Left lobe of liver (tissue), 2 donors: ENCODE results near the gene MACROD1. TPM values are rescaled to one million over a fixed set of nuclear protein-coding genes. Genes with fewer than 3 reads are reported as not detected.

Experiments used
- ATAC-seq: fragments of 200-7000 bp; cut with Tn5 transposase; one replicate; pipeline ENCODE4 v1.9.1; 2020; ENCODE audit warnings: mild to moderate bottlenecking, moderate library complexity
- DNase-seq: peaks from one replicate; pipeline ENCODE4 v3.0.0-alpha.2; 2020; ENCODE audit warnings: low spot score
- total RNA-seq: library from RNA; stranded (reverse); gene quantifications from one replicate; pipeline ENCODE4 v1.2.1, GENCODE V29; 2021
- donor health status: DM: no; HTN: no; CAD: no; lungs with moderate emphysema.
- donor health status: DM: no; HTN: yes; CAD: no.

The MACROD1 gene
- total RNA-seq, 1 donor from 2014 or later: 35.2 TPM

- no peak for DNase-seq
- no peak for ATAC-seq
Measured at GRCh38 chr11:64115531-64116522, 50.1 kb downstream of the MACROD1 start.

GRCh38 chr11:64114231-64114630 is 51.7 kb downstream of the MACROD1 start:
- DNase-seq (no peak), ATAC-seq (no peak)

DNA sequence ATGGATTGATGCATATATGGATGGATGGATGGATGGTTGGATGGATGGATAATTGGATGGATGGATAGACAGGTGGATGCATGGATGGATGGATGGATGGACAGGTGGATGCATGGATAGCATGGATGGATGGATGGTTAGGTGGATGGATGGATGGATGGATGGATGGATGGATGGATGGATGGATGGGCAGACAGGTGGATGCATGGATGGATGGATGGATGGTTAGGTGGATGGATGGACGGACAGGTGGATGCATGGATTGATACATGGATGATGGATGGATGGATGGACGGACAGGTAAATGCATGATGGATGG is 52.5 kb downstream of the MACROD1 start:
- ATAC-seq: no peak
- DNase-seq: no peak

- DNase-seq (no peak), ATAC-seq (no peak)
Measured at GRCh38 chr11:64112771-64113461, 53.0 kb downstream of the MACROD1 start.

GRCh38 chr11:64110465-64111375 is 55.2 kb downstream of the MACROD1 start:
- DNase-seq (no peak), ATAC-seq (no peak)

GRCh38 chr11:64109332-64109731 is 56.6 kb downstream of the MACROD1 start:
- DNase-seq (no peak), ATAC-seq (no peak)

DNA sequence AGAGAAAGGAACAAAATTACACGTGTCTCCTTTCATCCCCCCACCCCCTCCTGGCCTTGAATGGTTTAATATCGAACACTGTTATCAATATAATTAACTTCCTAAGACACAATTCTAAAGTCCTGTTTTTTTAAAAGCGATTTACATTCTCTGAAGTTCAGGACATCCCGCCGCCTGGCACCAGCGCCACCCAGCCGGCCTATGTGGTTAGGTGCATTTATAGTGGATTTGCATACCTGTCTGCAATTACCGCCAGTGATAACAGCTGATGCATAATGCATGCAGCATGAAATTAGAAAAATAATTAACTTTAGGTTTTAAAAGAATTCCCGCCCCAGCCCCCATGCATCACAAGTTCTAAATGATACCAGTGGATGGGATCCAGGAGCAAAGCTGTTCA is 58.6 kb downstream of the MACROD1 start:
- no peak for ATAC-seq
- no peak for DNase-seq

GRCh38 chr11:64104632-64105031 is 61.3 kb downstream of the MACROD1 start:
- ATAC-seq (no peak), DNase-seq (no peak)

- ATAC-seq (no peak), DNase-seq (no peak)
Measured at GRCh38 chr11:64103277-64103985, 62.5 kb downstream of the MACROD1 start.

GRCh38 chr11:64102005-64102738 is 63.7 kb downstream of the MACROD1 start:
- ATAC-seq: no peak

DNA sequence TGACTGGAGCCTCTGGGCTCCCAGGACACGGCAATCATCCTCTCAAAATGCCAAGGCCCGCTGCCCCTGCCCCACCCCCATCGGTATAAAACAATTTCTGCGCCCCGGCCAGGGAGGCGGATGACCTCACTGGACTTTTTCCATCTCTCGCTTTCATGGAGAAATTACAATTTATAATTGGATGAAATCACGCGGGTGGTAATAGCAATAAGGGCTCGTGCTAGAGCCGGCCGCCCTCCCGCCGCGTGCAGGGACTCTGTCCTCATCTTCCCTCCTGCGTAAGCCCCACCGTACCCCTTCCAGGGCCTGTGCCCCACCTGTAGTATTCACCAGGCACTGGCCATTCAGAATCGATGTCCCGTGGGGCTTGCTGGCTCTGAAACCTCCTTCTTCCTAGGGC is 64.5 kb downstream of the MACROD1 start:
- ATAC-seq (no peak), DNase-seq (no peak)

More at GRCh38 chr11:64102005-64102738, 63.7 kb downstream of the MACROD1 start:
- DNase-seq: no peak

- DNase-seq (no peak), ATAC-seq (no peak)
Measured at GRCh38 chr11:64100782-64101353, 65.0 kb downstream of the MACROD1 start.

- DNase-seq: no peak
- no peak for ATAC-seq
Measured at GRCh38 chr11:64100360-64100759, 65.6 kb downstream of the MACROD1 start.

GRCh38 chr11:64099436-64099835 is 66.5 kb downstream of the MACROD1 start:
- DNase-seq (no peak), ATAC-seq (no peak)

DNA sequence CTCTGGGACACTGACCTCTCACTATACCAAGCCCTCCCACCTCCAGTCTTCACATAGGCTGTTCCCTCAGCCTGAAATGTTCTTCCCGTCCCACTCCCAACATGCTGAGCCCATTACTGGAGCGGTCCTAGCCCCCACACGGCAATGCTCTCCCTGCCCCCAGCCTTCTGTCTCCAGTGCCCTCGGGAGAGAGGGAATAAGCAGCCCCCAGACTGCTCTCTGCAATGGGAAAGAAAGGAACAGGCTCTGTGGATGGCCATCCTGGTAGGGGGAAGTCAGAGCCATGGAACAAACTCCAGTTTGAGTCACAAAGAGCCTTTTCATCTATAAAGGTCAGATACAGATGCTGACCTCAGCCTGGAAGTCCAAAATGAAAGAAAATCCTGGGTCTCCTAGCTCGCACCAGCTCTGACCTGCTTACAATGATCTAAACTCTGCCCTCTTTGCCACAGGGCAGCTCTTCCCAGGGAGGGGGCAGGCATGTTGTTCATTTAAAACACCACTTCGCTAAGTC is 67.5 kb downstream of the MACROD1 start:
- DNase-seq (no peak), ATAC-seq (no peak)

DNA sequence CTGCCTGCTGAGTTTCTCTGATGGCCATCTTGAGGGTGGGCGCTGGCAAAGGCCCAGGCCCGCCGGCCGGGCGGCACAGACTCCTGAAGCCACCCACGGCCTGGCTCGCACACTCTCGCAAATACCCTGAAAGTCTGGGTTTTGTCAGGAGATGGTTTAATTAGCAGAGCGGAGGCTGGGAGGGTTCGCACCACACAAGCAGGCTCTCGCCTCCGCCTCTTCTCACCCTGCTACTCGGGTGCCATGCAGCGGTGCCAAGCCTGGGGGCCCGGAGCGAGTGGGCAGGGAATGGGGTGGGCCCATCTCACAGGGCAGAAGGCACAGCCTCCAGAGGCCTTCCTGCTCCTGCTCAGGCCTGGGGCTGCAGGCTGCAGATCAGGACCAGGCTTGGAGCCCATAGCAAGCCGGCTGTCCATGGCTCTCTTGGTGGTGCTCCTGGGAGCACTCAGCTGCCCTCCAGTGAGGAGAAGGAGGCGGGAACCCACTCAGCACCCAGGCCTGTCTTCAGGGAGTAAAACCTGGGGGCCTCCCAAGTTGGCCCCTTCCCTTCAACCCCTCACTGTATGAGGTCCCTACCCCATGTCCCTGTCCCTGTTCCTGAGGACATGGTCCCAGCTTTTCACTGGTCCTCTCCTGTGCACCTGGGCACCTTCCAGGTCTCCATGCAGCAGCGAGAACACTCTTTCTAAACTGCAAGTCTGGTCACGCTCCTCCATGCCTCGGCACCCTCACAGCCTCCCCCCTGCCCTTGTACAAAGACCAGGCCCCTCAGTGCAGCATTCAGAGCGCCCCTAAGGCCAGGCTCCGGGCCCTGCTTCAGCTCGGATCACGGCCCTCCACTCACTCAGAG is 68.2 kb downstream of the MACROD1 start:
- no peak for DNase-seq
- no peak for ATAC-seq

- DNase-seq (no peak), ATAC-seq (no peak)
Measured at GRCh38 chr11:64096835-64097234, 69.1 kb downstream of the MACROD1 start.

GRCh38 chr11:64095949-64096348 is 70.0 kb downstream of the MACROD1 start:
- ATAC-seq: no peak

More at GRCh38 chr11:64095949-64096348, 70.0 kb downstream of the MACROD1 start:
- DNase-seq: no peak
